Gastrocnemius medialis (tissue), 4 donors: ENCODE results near the gene TBX15. TPM values are rescaled to one million over a fixed set of nuclear protein-coding genes. Genes with fewer than 3 reads are reported as not detected.

Source experiments
- ATAC-seq, 2 donors: fragments of 150-250 bp; one replicate each; pipeline ENCODE4 v1.9.1; 2016
- DNase-seq, 2 donors: peaks; one replicate each; pipeline ENCODE4 v3.0.0-alpha.2; 2019
- H3K27ac ChIP-seq, 4 donors: fragments of 200-600 bp; sonication (generic); 1 replicate in 1 of 4; 2 replicates in 3 of 4; pipeline ENCODE4 v1.5.1; 2016 to 2018; ENCODE audit warnings: mild to moderate bottlenecking in 2 of 4, moderate library complexity in 1 of 4
- H3K27me3 ChIP-seq, 3 donors: fragments of 200-600 bp; sonication (generic) in 2 of 3; 1 replicate in 1 of 3; 2 replicates in 2 of 3; pipeline versions ENCODE4 v1.5.1 to v1.6.0; 2016 to 2019; ENCODE audit warnings: mild to moderate bottlenecking in 1 of 3, moderate library complexity in 1 of 3
- H3K36me3 ChIP-seq, 2 donors: fragments of 200-600 bp; sonication (generic) in 1 of 2; one replicate each; pipeline ENCODE4 v1.5.1; 2017 to 2018
- H3K4me1 ChIP-seq, 2 donors: fragments of 200-600 bp; sonication (generic) in 1 of 2; one replicate each; pipeline ENCODE4 v1.5.1; 2016 to 2017; ENCODE audit warnings: mild to moderate bottlenecking in 2 of 2
- H3K4me3 ChIP-seq, 4 donors: fragments of 200-600 bp; sonication (generic) in 3 of 4; 1 replicate in 1 of 4; 2 replicates in 3 of 4; pipeline ENCODE4 v1.5.1; 2016 to 2019; ENCODE audit warnings: mild to moderate bottlenecking in 2 of 4
- H3K9me3 ChIP-seq, 3 donors: fragments of 200-600 bp; sonication (generic) in 2 of 3; 1 replicate in 1 of 3; 2 replicates in 2 of 3; pipeline ENCODE4 v1.5.1; 2016 to 2019
- CTCF ChIP-seq, 5 experiments: fragments of 450-650 bp in 3 of 5; fragments of 200-600 bp in 2 of 5; sonication (generic) in 2 of 5; IDR thresholded peaks in 4 of 5; conservative IDR thresholded peaks in 1 of 5; 1 replicate in 4 of 5; 2 replicates in 1 of 5; pipeline ENCODE4 v1.5.1; 2016 to 2019; ENCODE audit warnings: antibody characterized with exemption in 5 of 5, mild to moderate bottlenecking in 3 of 5, moderate library complexity in 3 of 5
- POLR2A ChIP-seq, 2 donors: fragments of 450-650 bp; IDR thresholded peaks; one replicate each; pipeline ENCODE4 v1.6.1; 2017; ENCODE audit warnings: antibody characterized with exemption in 2 of 2, mild to moderate bottlenecking in 2 of 2, moderate library complexity in 2 of 2
- in situ Hi-C, 4 donors: fragments of 200-750 bp; cut with MboI; loops; one replicate each; pipeline versions ENCODE4 v1.15.0 to v1.8.0; 2017; ENCODE audit warnings: low sequenced_read_pairs in 4 of 4
- intact Hi-C: fragments of 100-400 bp; cut with DNase I; formaldehyde crosslinking; loops from one replicate; pipeline ENCODE4 v1.15.1; 2023; ENCODE audit warnings: low total_unique reads
- total RNA-seq, 4 donors: library from RNA; depleted of rRNA; stranded (reverse); fragments of >200 nt; gene quantifications; one replicate each; pipeline versions ENCODE4 v1.1.0 to v1.2.3, GENCODE V29; 2016

TBX15 gene
- total RNA-seq, 4 donors from 2014 or later: 91.4 to 275 (median 245) TPM

GRCh38 chr1:118945489-118945888 is 42.7 kb downstream of the TBX15 start:
- Histone ChIP-seq H3K4me1 (peaks cover 91 to 94% of the 10 kb centered on the region in 2 donors), H3K36me3 (no peaks in the 10 kb centered on the region), H3K27me3 (no peaks in the 10 kb centered on the region), H3K9me3 (no peaks in the 10 kb centered on the region), H3K27ac (peak overlapping the region; percentile 83 to 93 (median 88)), H3K4me3 (no peak overlapping the region)
- no peak for ATAC-seq
- no peak for TF ChIP-seq POLR2A (IDR thresholded peaks at IDR 0.05)
- TF ChIP-seq CTCF (IDR thresholded peaks at IDR 0.05 in 4 of 5, conservative IDR thresholded peaks at IDR 0.05 in 1 of 5): no peak
- DNase-seq: no peak
- in situ Hi-C loops (no loop called here), intact Hi-C loops (loop anchor here (2.0 kb wide), 3 partner anchors 15 to 655 kb away; no protein-coding TSS in a partner anchor)

- intact Hi-C loops: loop anchor here (2.0 to 5.0 kb wide), 4 partner anchors 16 to 654 kb away; no protein-coding TSS in a partner anchor
Measured at GRCh38 chr1:118944546-118944945, 43.6 kb downstream of the TBX15 start.

GRCh38 chr1:118944133-118944532 is 44.0 kb downstream of the TBX15 start:
- DNase-seq (no peak), ATAC-seq (peak in 1 of 2 donors; percentile 39)
- no peaks in the 10 kb centered on the region for H3K9me3 ChIP-seq
- H3K27ac ChIP-seq: peak overlapping the region; percentile 83 to 93 (median 88)
- intact Hi-C loops: loop anchor here (2.0 to 5.0 kb wide), 4 partner anchors 17 to 653 kb away; no protein-coding TSS in a partner anchor
- in situ Hi-C loops: no loop called here
- no peaks in the 10 kb centered on the region for H3K36me3 ChIP-seq
- H3K4me3 ChIP-seq: peak overlapping the region; percentile 13 to 47 (median 36)
- no peak for TF ChIP-seq CTCF (IDR thresholded peaks at IDR 0.05 in 4 of 5, conservative IDR thresholded peaks at IDR 0.05 in 1 of 5)
- no peaks in the 10 kb centered on the region for H3K27me3 ChIP-seq
- peaks cover 89 to 94% of the 10 kb centered on the region in 2 donors for H3K4me1 ChIP-seq

More at GRCh38 chr1:118944546-118944945, 43.6 kb downstream of the TBX15 start:
- Histone ChIP-seq H3K4me3 (peak overlapping the region; percentile 13 to 47 (median 36)), H3K9me3 (no peaks in the 10 kb centered on the region), H3K27ac (peak overlapping the region; percentile 83 to 93 (median 88)), H3K4me1 (peaks cover 90 to 93% of the 10 kb centered on the region in 2 donors), H3K27me3 (no peaks in the 10 kb centered on the region), H3K36me3 (no peaks in the 10 kb centered on the region)
- TF ChIP-seq CTCF (IDR thresholded peaks at IDR 0.05 in 4 of 5, conservative IDR thresholded peaks at IDR 0.05 in 1 of 5): no peak
- TF ChIP-seq POLR2A (IDR thresholded peaks at IDR 0.05): peak in 1 of 2 donors; percentile 16
- ATAC-seq (peak; percentile 69 to 72), DNase-seq (peak; percentile 80 to 93)
- in situ Hi-C loops: no loop called here

GRCh38 chr1:118940957-118941356 is 47.2 kb downstream of the TBX15 start:
- no peak for DNase-seq
- ATAC-seq: no peak
- Histone ChIP-seq H3K4me3 (peak overlapping the region in 3 of 4 donors; percentile 26 to 47 (median 42)), H3K27ac (peak overlapping the region; percentile 83 to 93 (median 88)), H3K4me1 (peaks cover 87 to 88% of the 10 kb centered on the region in 2 donors), H3K36me3 (no peaks in the 10 kb centered on the region), H3K9me3 (no peaks in the 10 kb centered on the region), H3K27me3 (no peaks in the 10 kb centered on the region)
- intact Hi-C loops: loop anchor here (5.0 kb wide), 1 partner anchor 66 kb away; no protein-coding TSS in a partner anchor
- in situ Hi-C loops: no loop called here
- TF ChIP-seq POLR2A (IDR thresholded peaks at IDR 0.05): no peak
- TF ChIP-seq CTCF (IDR thresholded peaks at IDR 0.05 in 4 of 5, conservative IDR thresholded peaks at IDR 0.05 in 1 of 5): no peak
